HEK293 (cell line): ENCODE data around the gene BTF3L4.

ENCODE experiments used
- BCL11A ChIP-seq: fragments of 450-650 bp; formaldehyde crosslinking; IDR thresholded peaks from 2 replicates; pipeline ENCODE4 v1.5.1; 2016; ENCODE audit warnings: low read depth, missing biosample characterization, missing genetic modification characterization
- EGR2 ChIP-seq: fragments of 450-650 bp; formaldehyde crosslinking; IDR thresholded peaks from 2 replicates; pipeline ENCODE4 v1.5.1; 2016; ENCODE audit warnings: low read depth, missing biosample characterization, missing genetic modification characterization
- ELK4 ChIP-seq: IDR thresholded peaks from 2 replicates; pipeline ENCODE4 v1.6.1; 2011; ENCODE audit warnings: mild to moderate bottlenecking, low read depth, low read length, borderline replicate concordance
- FEZF1 ChIP-seq: fragments of 450-650 bp; formaldehyde crosslinking; IDR thresholded peaks from 2 replicates; pipeline ENCODE4 v1.5.1; 2016; ENCODE audit warnings: missing biosample characterization, missing genetic modification characterization
- GFI1B ChIP-seq: fragments of 450-650 bp; formaldehyde crosslinking; IDR thresholded peaks from 2 replicates; pipeline ENCODE4 v1.5.1; 2016; ENCODE audit warnings: missing biosample characterization, missing genetic modification characterization
- KLF7 ChIP-seq: fragments of 450-650 bp; formaldehyde crosslinking; IDR thresholded peaks from 2 replicates; pipeline ENCODE4 v1.5.1; 2016; ENCODE audit warnings: missing biosample characterization, missing genetic modification characterization, borderline replicate concordance
- OSR2 ChIP-seq: fragments of 450-650 bp; formaldehyde crosslinking; IDR thresholded peaks from 2 replicates; pipeline ENCODE4 v1.5.1; 2016; ENCODE audit warnings: missing biosample characterization, missing genetic modification characterization
- PRDM10 ChIP-seq: fragments of 450-650 bp; formaldehyde crosslinking; IDR thresholded peaks from 2 replicates; pipeline ENCODE4 v1.5.1; 2016; ENCODE audit warnings: missing biosample characterization, missing genetic modification characterization
- RBAK ChIP-seq: fragments of 450-650 bp; formaldehyde crosslinking; IDR thresholded peaks from 2 replicates; pipeline ENCODE4 v1.5.1; 2016; ENCODE audit warnings: missing biosample characterization, missing genetic modification characterization
- ZBTB1 ChIP-seq: fragments of 450-650 bp; formaldehyde crosslinking; IDR thresholded peaks from 2 replicates; pipeline ENCODE4 v1.5.1; 2016; ENCODE audit warnings: missing biosample characterization, missing genetic modification characterization
- ZBTB17 ChIP-seq: fragments of 450-650 bp; formaldehyde crosslinking; IDR thresholded peaks from 2 replicates; pipeline ENCODE4 v1.5.1; 2016; ENCODE audit warnings: missing biosample characterization, missing genetic modification characterization
- ZBTB20 ChIP-seq: fragments of 450-650 bp; formaldehyde crosslinking; IDR thresholded peaks from 2 replicates; pipeline ENCODE4 v1.5.1; 2016; ENCODE audit warnings: missing biosample characterization, missing genetic modification characterization
- ZFHX2 ChIP-seq: fragments of 450-650 bp; formaldehyde crosslinking; conservative IDR thresholded peaks from 2 replicates; pipeline ENCODE4 v1.5.1; 2016; ENCODE audit warnings: missing biosample characterization, missing genetic modification characterization
- ZFP41 ChIP-seq: fragments of 450-650 bp; formaldehyde crosslinking; IDR thresholded peaks from 2 replicates; pipeline ENCODE4 v1.5.1; 2016; ENCODE audit warnings: missing biosample characterization, missing genetic modification characterization, borderline replicate concordance
- ZNF157 ChIP-seq: fragments of 450-650 bp; formaldehyde crosslinking; IDR thresholded peaks from 2 replicates; pipeline ENCODE4 v1.5.1; 2016; ENCODE audit warnings: missing biosample characterization, missing genetic modification characterization
- ZNF239 ChIP-seq: fragments of 450-650 bp; formaldehyde crosslinking; IDR thresholded peaks from 2 replicates; pipeline ENCODE4 v1.5.1; 2016; ENCODE audit warnings: missing biosample characterization, missing genetic modification characterization
- ZNF341 ChIP-seq: fragments of 450-650 bp; formaldehyde crosslinking; IDR thresholded peaks from 2 replicates; pipeline ENCODE4; 2016; ENCODE audit warnings: low read depth, missing biosample characterization, missing genetic modification characterization
- ZNF37A ChIP-seq: fragments of 450-650 bp; IDR thresholded peaks from 2 replicates; pipeline ENCODE4 v1.5.1; 2018; ENCODE audit warnings: missing biosample characterization, missing genetic modification characterization
- ZNF391 ChIP-seq: fragments of 450-650 bp; formaldehyde crosslinking; IDR thresholded peaks from 2 replicates; pipeline ENCODE4 v1.5.1; 2016; ENCODE audit warnings: low read depth, missing biosample characterization, missing genetic modification characterization, borderline replicate concordance
- ZNF426 ChIP-seq: fragments of 450-650 bp; formaldehyde crosslinking; IDR thresholded peaks from 2 replicates; pipeline ENCODE4 v1.5.1; 2017; ENCODE audit warnings: missing biosample characterization, missing genetic modification characterization, mild to moderate bottlenecking, inconsistent platforms, moderate library complexity
- ZNF48 ChIP-seq: fragments of 450-650 bp; formaldehyde crosslinking; IDR thresholded peaks from 2 replicates; pipeline ENCODE4 v1.5.1; 2016; ENCODE audit warnings: missing biosample characterization, missing genetic modification characterization
- ZNF501 ChIP-seq: fragments of 450-650 bp; formaldehyde crosslinking; IDR thresholded peaks from 2 replicates; pipeline ENCODE4 v1.5.1; 2016; ENCODE audit warnings: missing biosample characterization, missing genetic modification characterization
- ZNF514 ChIP-seq: fragments of 450-650 bp; formaldehyde crosslinking; IDR thresholded peaks from 2 replicates; pipeline ENCODE4 v1.5.1; 2016; ENCODE audit warnings: missing biosample characterization, missing genetic modification characterization
- ZNF518A ChIP-seq: fragments of 450-650 bp; formaldehyde crosslinking; conservative IDR thresholded peaks from 2 replicates; pipeline ENCODE4 v1.5.1; 2016; ENCODE audit warnings: low read depth, missing biosample characterization, missing genetic modification characterization
- ZNF600 ChIP-seq: fragments of 450-650 bp; formaldehyde crosslinking; IDR thresholded peaks from 2 replicates; pipeline ENCODE4 v1.5.1; 2016; ENCODE audit warnings: missing biosample characterization, missing genetic modification characterization
- ZNF645 ChIP-seq: fragments of 450-650 bp; formaldehyde crosslinking; IDR thresholded peaks from 2 replicates; pipeline ENCODE4; 2016; ENCODE audit warnings: missing biosample characterization, missing genetic modification characterization
- ZNF701 ChIP-seq: fragments of 450-650 bp; formaldehyde crosslinking; IDR thresholded peaks from 2 replicates; pipeline ENCODE4 v1.5.1; 2016; ENCODE audit warnings: missing biosample characterization, missing genetic modification characterization
- ZNF776 ChIP-seq: fragments of 450-650 bp; formaldehyde crosslinking; IDR thresholded peaks from 2 replicates; pipeline ENCODE4 v1.5.0; 2017; ENCODE audit warnings: missing biosample characterization, missing genetic modification characterization, borderline replicate concordance
- ZNF777 ChIP-seq: fragments of 450-650 bp; formaldehyde crosslinking; IDR thresholded peaks from 2 replicates; pipeline ENCODE4 v1.5.1; 2017; ENCODE audit warnings: missing biosample characterization, missing genetic modification characterization, borderline replicate concordance
- ZNF830 ChIP-seq: fragments of 450-650 bp; IDR thresholded peaks from 2 replicates; pipeline ENCODE4 v1.5.0; 2018; ENCODE audit warnings: missing biosample characterization, missing genetic modification characterization, low read depth, mild to moderate bottlenecking, moderate library complexity

Gene BTF3L4

GRCh38 chr1:52055066-52055865 lies 829 bp upstream of the BTF3L4 start, which contains the start of gene TXNDC12 (continued):
- TF ChIP-seq ZBTB20 (tag by site-specific recombination), result peak; percentile 67; the same call in 1 of the 2 replicates
- TF ChIP-seq ZNF239, result no peak
- no peak for TF ChIP-seq BCL11A (tag by site-specific recombination)
- TF ChIP-seq ZFHX2, result peak; percentile 85
- no peak for TF ChIP-seq ZNF48
- no peak for TF ChIP-seq ZNF37A
- TF ChIP-seq ZNF518A (tag by site-specific recombination), result peak; percentile 36; the same call in 1 of the 2 replicates
- peak; percentile 68 for TF ChIP-seq ZNF341 (tag by site-specific recombination)
- TF ChIP-seq GFI1B (tag by site-specific recombination), result peak; percentile 36; the same call in 1 of the 2 replicates
- TF ChIP-seq ZNF514 (tag by site-specific recombination), result no peak
- TF ChIP-seq ZNF777 (tag by site-specific recombination), result no peak
- TF ChIP-seq OSR2 (tag by site-specific recombination), result 0 out of 2 replicates have a peak, but pooled peaks have one; percentile 22
- no peak for TF ChIP-seq RBAK (tag by site-specific recombination)
- no peak for TF ChIP-seq ZNF701
- no peak for TF ChIP-seq ZNF391 (tag by site-specific recombination)
- TF ChIP-seq ZNF426 (tag by site-specific recombination), result no peak
- peak; percentile 24; the same call in 1 of the 2 replicates for TF ChIP-seq PRDM10 (tag by site-specific recombination)
- no peak for TF ChIP-seq ZBTB1
- peak; percentile 69 for TF ChIP-seq EGR2
- no peak for TF ChIP-seq ZFP41 (tag by site-specific recombination)
- 0 out of 2 replicates have a peak, but pooled peaks have one; percentile 51 for TF ChIP-seq KLF7
- peak; percentile 7; the same call in 1 of the 2 replicates for TF ChIP-seq FEZF1 (tag by site-specific recombination)
- peak; percentile 89 for TF ChIP-seq ZBTB17 (tag by site-specific recombination)
- TF ChIP-seq ELK4, result no peak
- no peak for TF ChIP-seq ZNF645 (tag by site-specific recombination)
- TF ChIP-seq ZNF157, result no peak
- no peak for TF ChIP-seq ZNF830 (tag by site-specific recombination)
- TF ChIP-seq ZNF776, result no peak
- peak; percentile 98 for TF ChIP-seq ZNF600 (tag by site-specific recombination)
- TF ChIP-seq ZNF501, result 0 out of 2 replicates have a peak, but pooled peaks have one; percentile 57
